HG02885 (cell line): Measurements from ENCODE around the gene TMEM239.
"Not testable (repeated sequence)": the region's sequence is repeated elsewhere in the genome, so short reads cannot be mapped to it uniquely, and the experiment has no call there.

ENCODE experiments used
- ATAC-seq: cut with Tn5 transposase; IDR thresholded peaks from one replicate; pipeline ENCODE4 v1.9.1; 2021; ENCODE audit warnings: mild to moderate bottlenecking; ENCODE audit not compliant: unreplicated experiment, poor library complexity

TMEM239 gene

DNA sequence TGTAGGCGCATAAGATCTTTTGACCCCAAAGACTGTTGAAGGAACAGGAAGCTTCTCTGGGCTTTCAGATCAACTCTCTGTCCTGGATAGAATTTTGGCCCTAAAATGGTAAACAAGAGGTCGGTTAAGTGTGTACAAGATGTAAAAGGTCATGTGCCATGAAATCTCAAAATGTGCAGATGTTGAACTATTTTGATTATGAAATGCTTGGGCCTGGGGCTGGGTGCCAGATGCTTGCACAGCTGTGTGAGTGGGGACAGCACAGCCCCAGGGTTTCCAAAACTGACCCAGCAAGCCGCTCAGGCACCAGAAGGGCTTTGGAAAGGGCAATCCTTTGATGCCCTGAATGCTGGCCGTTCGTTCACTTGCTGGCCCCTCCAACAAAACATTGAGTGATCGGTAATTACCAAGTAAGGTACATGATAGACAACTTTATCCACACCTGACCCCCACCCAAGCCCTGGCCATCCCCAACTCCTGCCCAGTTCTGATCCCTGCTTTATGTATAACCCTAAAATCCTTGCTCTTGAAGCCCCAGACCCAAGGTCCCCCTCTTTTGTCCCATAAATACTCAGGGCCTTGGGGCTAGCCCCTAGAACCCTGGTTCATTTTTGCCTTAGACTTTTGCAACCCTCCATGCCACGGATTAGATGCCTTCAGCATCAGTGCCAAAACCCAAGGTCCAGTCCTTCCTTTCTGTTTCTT, 1.9 kb downstream of the TMEM239 start:
- no peak for ATAC-seq

- ATAC-seq, result no peak
These were observed 4.1 kb downstream of the TMEM239 start for GRCh38 chr20:2820084-2820895.

DNA sequence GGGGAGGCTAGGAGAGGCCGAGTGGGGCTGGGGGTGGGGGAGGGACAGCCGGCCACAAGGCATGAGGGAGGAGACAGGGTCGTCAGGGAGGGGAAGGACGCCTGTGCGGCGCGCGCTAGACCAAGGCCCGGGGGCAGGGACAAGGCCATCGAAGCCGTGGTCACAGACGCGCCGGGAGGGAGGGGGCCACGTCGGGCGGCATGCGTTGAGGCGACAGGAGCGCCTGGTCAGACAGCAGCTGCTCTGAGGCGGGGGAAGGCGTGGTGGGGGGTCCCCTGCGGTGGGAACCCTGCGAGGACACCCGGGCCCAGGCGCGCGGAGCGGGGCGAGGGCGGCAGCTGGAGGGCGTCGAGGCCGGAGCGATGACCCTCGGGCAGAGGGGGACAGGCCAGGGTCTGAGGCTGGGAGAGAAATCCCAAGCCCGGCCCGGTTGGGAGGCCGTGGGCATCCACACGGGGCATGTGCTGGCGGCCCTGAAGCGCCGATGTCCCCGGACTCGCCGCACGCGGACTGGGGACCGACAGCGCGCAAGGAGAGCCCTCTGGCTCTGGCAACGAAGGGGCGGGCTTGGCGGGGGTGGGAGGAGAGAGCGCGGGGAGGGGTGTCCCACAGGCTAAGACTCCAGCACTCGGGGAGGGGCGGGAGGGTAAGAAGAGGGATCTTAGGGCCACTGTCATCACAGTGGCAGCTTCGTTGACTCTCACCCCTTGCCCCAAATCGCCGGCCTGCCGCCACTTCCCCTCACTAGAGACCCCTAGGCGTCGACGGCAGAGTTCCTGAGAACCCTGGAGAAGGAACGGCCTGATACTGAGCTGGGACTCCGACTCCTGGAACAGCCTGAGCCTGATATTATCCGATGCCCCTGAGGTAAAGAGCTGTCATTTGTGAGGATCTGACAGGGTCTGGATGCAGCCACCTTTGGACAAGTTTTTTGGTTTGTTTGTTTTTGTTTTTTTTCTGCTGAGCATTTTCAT, 5.0 kb downstream of the TMEM239 start:
- no peak for ATAC-seq

DNA sequence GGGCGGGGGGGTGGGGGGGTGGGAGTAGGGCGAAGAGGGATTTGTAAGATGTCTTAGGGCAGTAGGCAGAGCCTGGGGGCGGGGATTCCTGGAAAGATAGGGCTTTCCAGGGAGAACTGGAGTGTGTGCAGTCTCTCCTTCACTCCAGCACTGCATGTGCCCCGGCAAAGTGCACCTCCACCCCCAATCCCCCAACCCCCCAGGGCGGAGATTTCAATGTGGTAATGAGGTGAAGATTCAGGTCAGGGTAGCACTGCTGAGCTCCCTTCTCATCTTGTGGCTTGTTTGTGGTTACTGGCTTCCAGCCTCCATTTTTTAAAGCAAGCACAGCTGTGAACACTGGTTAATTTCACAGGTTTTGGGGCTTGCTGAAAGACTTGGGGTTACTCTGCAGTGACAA, 5.9 kb downstream of the TMEM239 start:
- ATAC-seq, result no peak

GRCh38 chr20:2825761-2826160, 9.6 kb downstream of the TMEM239 start:
- no peak for ATAC-seq

DNA sequence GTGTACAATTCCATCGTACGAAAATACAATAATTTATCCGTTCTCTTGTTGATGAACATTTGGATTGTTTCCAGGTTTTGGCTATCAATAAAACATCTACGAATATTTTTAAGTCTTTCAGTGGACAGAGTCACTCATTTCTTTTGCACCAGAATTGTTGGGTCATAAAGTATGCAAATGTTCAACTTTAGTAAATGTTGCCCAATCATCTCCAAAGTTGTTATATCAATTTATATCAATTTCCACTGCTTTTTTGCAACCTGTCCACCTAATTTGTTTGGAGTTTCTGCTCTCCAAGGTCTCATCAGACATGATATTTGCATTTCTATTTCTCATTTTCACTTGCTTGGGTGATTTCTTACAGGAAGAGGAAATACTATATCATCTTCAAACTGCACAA, 10.5 kb downstream of the TMEM239 start:
- ATAC-seq, result no peak

- no peak for ATAC-seq
These were observed 13.2 kb downstream of the TMEM239 start for GRCh38 chr20:2829376-2829775.

DNA sequence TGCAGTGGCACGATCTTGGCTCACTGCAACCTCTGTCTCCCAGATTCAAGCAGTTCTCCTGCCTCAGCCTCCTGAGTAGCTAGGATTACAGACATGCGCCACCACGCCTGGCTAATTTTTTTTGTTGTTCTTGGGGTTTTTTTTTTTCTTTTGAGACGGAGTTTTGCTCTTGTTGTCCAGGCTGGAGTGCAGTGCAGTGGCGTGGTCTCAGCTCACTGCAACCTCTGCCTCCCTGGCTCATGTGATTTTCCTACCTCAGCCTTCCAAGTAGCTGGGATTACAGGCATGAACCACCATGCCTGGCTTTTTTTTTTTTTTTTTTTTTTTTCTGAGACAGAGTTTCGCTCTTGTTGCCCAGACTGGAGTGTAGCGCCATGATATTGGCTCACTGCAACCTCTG, 15.0 kb downstream of the TMEM239 start:
- ATAC-seq, result not testable (repeated sequence)

- ATAC-seq, result no peak
These were observed 17.6 kb downstream of the TMEM239 start for GRCh38 chr20:2833761-2834160.

- ATAC-seq, result no peak
These were observed 18.4 kb downstream of the TMEM239 start for GRCh38 chr20:2834401-2835110.

- no peak for ATAC-seq
These were observed 19.2 kb downstream of the TMEM239 start for GRCh38 chr20:2835331-2835796.

- ATAC-seq, result no peak
These were observed 19.9 kb downstream of the TMEM239 start for GRCh38 chr20:2836035-2836434.

GRCh38 chr20:2837221-2837960, 21.2 kb downstream of the TMEM239 start:
- no peak for ATAC-seq

DNA sequence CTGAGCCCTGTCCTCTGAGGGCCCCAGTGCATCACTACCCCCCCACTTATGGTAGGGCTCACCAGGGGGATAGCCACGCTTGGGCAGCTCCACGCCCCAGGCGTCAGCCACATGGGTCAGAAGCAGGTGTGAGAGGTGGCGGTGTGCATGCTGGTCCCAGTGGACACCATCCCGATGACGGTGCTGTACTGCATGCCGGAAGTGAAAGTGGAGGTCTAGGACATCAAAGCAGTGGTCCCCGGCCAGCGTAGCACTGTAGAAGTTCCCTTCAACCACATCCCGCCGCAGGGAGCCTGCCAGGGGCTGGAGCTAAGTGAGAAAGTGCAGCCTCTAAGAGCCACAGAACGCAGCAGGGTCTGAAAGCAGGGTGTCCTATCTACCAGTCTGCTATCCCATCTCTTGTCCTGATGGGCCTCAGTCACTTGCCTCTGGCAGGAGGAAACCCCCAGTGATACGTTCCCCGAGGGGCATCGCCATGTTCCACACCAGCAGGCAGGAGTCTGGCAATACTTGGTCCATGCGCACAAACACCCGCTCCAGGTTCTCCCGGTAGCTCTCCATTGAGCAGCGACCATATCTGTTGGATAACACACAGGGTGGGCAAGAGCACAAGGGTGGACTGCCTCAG, 22.1 kb downstream of the TMEM239 start:
- ATAC-seq, result no peak

GRCh38 chr20:2838847-2839671, 22.9 kb downstream of the TMEM239 start:
- no peak for ATAC-seq

- ATAC-seq, result no peak
These were observed 23.6 kb downstream of the TMEM239 start for GRCh38 chr20:2839732-2840137.

DNA sequence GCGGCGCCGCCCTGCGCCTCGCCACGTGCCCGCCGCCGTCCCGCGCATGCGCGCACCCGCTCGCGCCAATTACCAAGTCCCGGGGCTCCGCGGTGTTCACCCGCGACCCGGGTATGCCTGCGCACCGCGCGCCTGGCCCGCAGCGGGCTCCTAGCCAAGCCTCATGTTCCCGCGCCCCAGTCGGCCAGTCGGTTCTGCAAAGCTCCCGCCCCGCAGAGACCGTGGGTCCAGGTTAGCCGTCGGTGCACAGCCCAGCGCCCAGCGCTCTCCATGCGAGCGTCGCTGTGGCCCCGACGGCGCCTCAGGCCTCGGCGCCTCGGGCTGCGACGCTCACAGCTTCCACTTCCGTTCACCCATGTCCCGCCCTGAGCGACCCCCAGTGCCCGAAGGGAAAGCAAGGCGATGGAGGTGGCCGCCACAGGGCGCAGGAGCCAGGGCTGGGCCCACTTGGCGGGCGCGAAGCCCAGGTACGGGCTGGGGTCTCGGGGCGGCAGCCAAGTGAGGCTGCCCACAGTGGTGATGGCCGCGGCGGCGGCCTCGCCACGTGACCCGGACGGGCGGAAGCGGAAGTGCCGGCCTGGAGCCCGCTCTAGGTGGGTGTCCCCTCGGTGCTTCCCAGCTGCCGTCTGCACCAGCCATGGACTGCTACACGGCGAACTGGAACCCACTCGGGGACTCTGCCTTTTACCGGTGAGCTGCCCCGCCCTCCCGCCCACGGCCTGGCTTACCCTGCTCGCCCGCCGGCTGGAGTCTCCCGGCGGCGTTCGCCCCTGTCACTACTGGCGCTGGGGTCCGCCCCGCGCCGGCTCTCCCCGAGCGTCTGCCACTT, 24.2 kb downstream of the TMEM239 start, which contains the start of the genes PCED1A and VPS16:
PCED1A (minus strand) TSS at position 518 of the 829 bp plus-strand sequence. CDS start 743 bp downstream, outside the sequence.
VPS16 (plus strand) TSS at position 608 of the 829 bp plus-strand sequence; CDS start at position 638, 30 bp downstream.
- peak; percentile 96 for ATAC-seq
